ENCODE measurements around the gene AMHR2.
"Not testable (repeated sequence)": the region's sequence is repeated elsewhere in the genome, so short reads cannot be mapped to it uniquely, and the experiment has no call there.

AMHR2 gene

GRCh38 chr12:53415752-53416389, 7.8 kb upstream of the AMHR2 start:
- DNase-seq, result peak; percentile 29

- DNase-seq, result not testable (repeated sequence)
These were observed 6.3 kb upstream of the AMHR2 start for GRCh38 chr12:53417291-53417816.

- no peak for DNase-seq
These were observed 5.4 kb upstream of the AMHR2 start for GRCh38 chr12:53418221-53418620.

GRCh38 chr12:53419756-53420155, 3.9 kb upstream of the AMHR2 start:
- peak; percentile 37 for DNase-seq

- DNase-seq, result not testable (repeated sequence)
These were observed 1.4 kb upstream of the AMHR2 start for GRCh38 chr12:53422247-53422646.

GRCh38 chr12:53424626-53425514, 1.2 kb downstream of the AMHR2 start:
- DNase-seq, result no peak

- DNase-seq, result no peak
These were observed 2.0 kb downstream of the AMHR2 start for GRCh38 chr12:53425515-53426150.

- DNase-seq, result no peak
These were observed 4.4 kb downstream of the AMHR2 start for GRCh38 chr12:53427905-53428594.

- DNase-seq, result no peak
These were observed 5.1 kb downstream of the AMHR2 start for GRCh38 chr12:53428741-53429140.

GRCh38 chr12:53430116-53430515, 6.5 kb downstream of the AMHR2 start:
- DNase-seq, result no peak

GRCh38 chr12:53431187-53431586, 7.5 kb downstream of the AMHR2 start:
- no peak for DNase-seq

GRCh38 chr12:53435326-53435725, 11.7 kb downstream of the AMHR2 start:
- not testable (repeated sequence) for DNase-seq

GRCh38 chr12:53439582-53439981, 15.9 kb downstream of the AMHR2 start:
- DNase-seq, result not testable (repeated sequence)

- DNase-seq, result peak; percentile 100
These were observed 17.6 kb downstream of the AMHR2 start, which contains the start of gene PRR13 for GRCh38 chr12:53441040-53441833. Gene PRR13 (plus strand): TSS chr12:53441734. CDS start chr12:53442715, 981 bp downstream.

- DNase-seq, result no peak
These were observed 20.3 kb downstream of the AMHR2 start for GRCh38 chr12:53443955-53444354.

GRCh38 chr12:53444593-53445325, 21.1 kb downstream of the AMHR2 start:
- DNase-seq, result not testable (repeated sequence)

- DNase-seq, result no peak
These were observed 27.3 kb downstream of the AMHR2 start for GRCh38 chr12:53450936-53451335.

- peak; percentile 100 for DNase-seq
These were observed 28.1 kb downstream of the AMHR2 start, which contains the start of gene PCBP2 for GRCh38 chr12:53451661-53452158. Gene PCBP2 (plus strand): TSS chr12:53452102. CDS start chr12:53454801, 2,699 bp downstream.

- DNase-seq, result peak; percentile 96
These were observed 28.8 kb downstream of the AMHR2 start for GRCh38 chr12:53452159-53453077.

All from NCI-H146 (cell line).